ENCODE data around the gene WDCP.
A peak's percentile ranks its signal among the peaks of the same experiment; 100 is the strongest.

The WDCP gene

DNA sequence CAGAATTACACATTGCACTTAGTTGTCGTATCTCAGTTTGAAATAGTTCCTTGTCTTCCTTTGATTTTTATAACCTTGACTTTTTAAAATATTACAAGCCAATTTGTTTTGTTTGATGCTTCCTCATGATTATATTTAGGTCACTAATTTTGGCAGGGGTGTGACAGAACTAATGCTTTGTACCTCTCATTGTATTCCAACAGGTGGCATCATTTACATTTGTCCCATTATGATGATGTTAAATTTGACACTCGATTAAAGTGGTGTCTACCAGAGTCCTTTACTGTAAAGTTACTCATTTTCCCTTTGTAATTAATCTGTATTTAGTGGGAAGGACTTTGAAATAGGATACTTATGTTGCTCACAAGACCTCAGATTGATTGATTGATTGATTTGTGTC lies 58.8 kb downstream of the WDCP start:
- DNase-seq, result peak; percentile 8
